Measurements from ENCODE around the gene C2. TPM values are rescaled to one million over a fixed set of nuclear protein-coding genes. Genes with fewer than 3 reads are reported as not detected.

The C2 gene
- total RNA-seq, 1 donor from 2014 or later: 0.65 TPM

GRCh38 chr6:31886541-31886991, 41.0 kb upstream of the C2 start:
- H3K36me3 Mint-ChIP-seq (ENCODE audit: insufficient read depth): peaks cover 24% of the 10 kb centered on the region
- no peak overlapping the region for H3K27ac Mint-ChIP-seq
- no peak for TF ChIP-seq CTCF (IDR thresholded peaks at IDR 0.05; ENCODE audit: unreplicated experiment)
- H3K4me3 Mint-ChIP-seq (ENCODE audit: low read depth): no peak overlapping the region
- no peaks in the 10 kb centered on the region for H3K4me1 Mint-ChIP-seq (ENCODE audit: low read depth)
- no peak for DNase-seq (ENCODE audit: low spot score, unreplicated experiment)
- no peaks in the 10 kb centered on the region for H3K27me3 Mint-ChIP-seq
- H3K9me3 Mint-ChIP-seq (ENCODE audit: low read depth): no peaks in the 10 kb centered on the region

GRCh38 chr6:31887173-31888007, 40.1 kb upstream of the C2 start:
- TF ChIP-seq CTCF (IDR thresholded peaks at IDR 0.05; ENCODE audit: unreplicated experiment): no peak
- Mint-ChIP-seq H3K27me3 (no peaks in the 10 kb centered on the region), H3K4me3 (ENCODE audit: low read depth) (no peak overlapping the region), H3K27ac (no peak overlapping the region), H3K4me1 (ENCODE audit: low read depth) (no peaks in the 10 kb centered on the region), H3K9me3 (ENCODE audit: low read depth) (no peaks in the 10 kb centered on the region), H3K36me3 (ENCODE audit: insufficient read depth) (peaks cover 29% of the 10 kb centered on the region)
- DNase-seq (ENCODE audit: low spot score, unreplicated experiment): no peak

- Mint-ChIP-seq H3K4me3 (ENCODE audit: low read depth) (no peak overlapping the region), H3K27me3 (no peaks in the 10 kb centered on the region), H3K9me3 (ENCODE audit: low read depth) (no peaks in the 10 kb centered on the region), H3K36me3 (ENCODE audit: insufficient read depth) (peaks cover 34% of the 10 kb centered on the region), H3K4me1 (ENCODE audit: low read depth) (no peaks in the 10 kb centered on the region), H3K27ac (no peak overlapping the region)
- DNase-seq (ENCODE audit: low spot score, unreplicated experiment): peak; percentile 43
- peak; percentile 65 for TF ChIP-seq CTCF (IDR thresholded peaks at IDR 0.05; ENCODE audit: unreplicated experiment)
These were observed 39.0 kb upstream of the C2 start for GRCh38 chr6:31888276-31889258.

DNA sequence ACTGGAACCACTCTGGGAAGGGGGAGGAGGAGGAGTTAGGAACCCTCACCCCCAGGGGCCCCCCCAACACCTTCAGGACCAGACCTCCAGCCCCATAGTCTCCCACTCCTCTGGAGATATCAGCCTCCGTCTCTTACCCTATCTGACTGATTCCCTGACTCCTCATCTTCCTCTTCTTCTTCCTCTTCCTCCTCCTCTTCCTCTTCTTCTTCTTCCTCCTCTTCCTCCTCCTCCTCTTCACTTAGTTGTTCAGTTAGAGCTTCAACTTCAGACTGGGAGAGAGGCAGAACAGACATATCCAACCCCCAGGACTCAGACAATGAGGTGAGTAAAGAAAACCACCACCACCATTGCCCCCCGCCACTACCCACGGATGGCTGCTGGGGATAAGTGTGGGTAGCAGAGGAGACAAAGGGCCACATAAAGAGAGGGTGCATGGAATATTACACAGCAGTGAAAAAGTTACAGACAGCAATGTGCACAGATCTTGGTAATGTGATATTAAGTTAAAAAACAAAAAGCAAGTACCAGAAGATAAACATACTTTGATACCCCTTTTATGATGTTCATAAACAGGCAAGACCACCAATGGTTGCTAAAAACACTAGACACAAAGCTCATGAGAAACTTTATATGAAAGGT, 38.1 kb upstream of the C2 start:
- no peak overlapping the region for H3K4me3 Mint-ChIP-seq (ENCODE audit: low read depth)
- no peaks in the 10 kb centered on the region for H3K27me3 Mint-ChIP-seq
- peaks cover 36% of the 10 kb centered on the region for H3K36me3 Mint-ChIP-seq (ENCODE audit: insufficient read depth)
- no peak overlapping the region for H3K27ac Mint-ChIP-seq
- DNase-seq (ENCODE audit: low spot score, unreplicated experiment): no peak
- TF ChIP-seq CTCF (IDR thresholded peaks at IDR 0.05; ENCODE audit: unreplicated experiment): no peak
- H3K4me1 Mint-ChIP-seq (ENCODE audit: low read depth): no peaks in the 10 kb centered on the region
- no peaks in the 10 kb centered on the region for H3K9me3 Mint-ChIP-seq (ENCODE audit: low read depth)

GRCh38 chr6:31892821-31893220, 34.7 kb upstream of the C2 start:
- Mint-ChIP-seq H3K27me3 (no peaks in the 10 kb centered on the region), H3K4me1 (ENCODE audit: low read depth) (peaks cover 5% of the 10 kb centered on the region), H3K4me3 (ENCODE audit: low read depth) (no peak overlapping the region), H3K36me3 (ENCODE audit: insufficient read depth) (peaks cover 30% of the 10 kb centered on the region), H3K27ac (no peak overlapping the region), H3K9me3 (ENCODE audit: low read depth) (no peaks in the 10 kb centered on the region)
- no peak for DNase-seq (ENCODE audit: low spot score, unreplicated experiment)
- no peak for TF ChIP-seq CTCF (IDR thresholded peaks at IDR 0.05; ENCODE audit: unreplicated experiment)
